PC-3 (cell line): ENCODE measurements around the gene CCNDBP1.

ENCODE experiments used
- CTCF ChIP-seq: fragments of 300-600 bp; sonication (generic); conservative IDR thresholded peaks from 2 replicates; pipeline ENCODE4 v1.5.1; 2017; ENCODE audit warnings: antibody characterized with exemption, low read depth, mild to moderate bottlenecking, low read length
- EZH2 ChIP-seq: fragments of 300-600 bp; sonication (generic); IDR thresholded peaks from one replicate; pipeline ENCODE4 v1.6.1; 2017; ENCODE audit warnings: antibody characterized with exemption, mild to moderate bottlenecking, low read length; ENCODE audit not compliant: unreplicated experiment

GRCh38 chr15:43194795-43195194, 9.6 kb downstream of the CCNDBP1 start:
- no peak for TF ChIP-seq CTCF
- no peak for TF ChIP-seq EZH2
